Neuronal stem cell (in vitro differentiated cells): ENCODE measurements around the gene HAUS1.
"Not testable (repeated sequence)": the region's sequence is repeated elsewhere in the genome, so short reads cannot be mapped to it uniquely, and the experiment has no call there.

ENCODE experiments used
- DNase-seq: peaks from one replicate; pipeline ENCODE4 v3.0.0-alpha.2; 2013; ENCODE audit warnings: low spot score
- H2AFZ ChIP-seq: one replicate; pipeline ENCODE4 v1.6.1; 2013; ENCODE audit warnings: mild to moderate bottlenecking, low read length, inconsistent platforms
- H2AK5ac ChIP-seq: 2 replicates; pipeline ENCODE4 v1.6.1; 2013; ENCODE audit warnings: low read depth, mild to moderate bottlenecking, inconsistent platforms, low read length, moderate library complexity, mixed read lengths
- H2BK120ac ChIP-seq: 2 replicates; pipeline ENCODE4 v1.6.1; 2013; ENCODE audit warnings: low read depth, mild to moderate bottlenecking, inconsistent platforms, low read length, moderate library complexity, mixed read lengths
- H2BK12ac ChIP-seq: one replicate; pipeline ENCODE4 v1.6.1; 2013; ENCODE audit warnings: low read length, inconsistent platforms
- H2BK15ac ChIP-seq: 2 replicates; pipeline ENCODE4 v1.6.1; 2013; ENCODE audit warnings: mild to moderate bottlenecking, low read length, inconsistent platforms, mixed read lengths
- H2BK5ac ChIP-seq: one replicate; pipeline ENCODE4 v1.6.1; 2013; ENCODE audit warnings: inconsistent platforms, mild to moderate bottlenecking, low read length, moderate library complexity
- H3K14ac ChIP-seq: one replicate; pipeline ENCODE4 v1.6.1; 2013; ENCODE audit warnings: low read length, inconsistent platforms
- H3K18ac ChIP-seq: 2 replicates; pipeline ENCODE4 v1.6.1; 2013; ENCODE audit warnings: low read length, inconsistent platforms
- H3K23ac ChIP-seq: 2 replicates; pipeline ENCODE4 v1.6.1; 2013; ENCODE audit warnings: low read depth, mild to moderate bottlenecking, mixed read lengths, low read length, inconsistent platforms; ENCODE audit not compliant: poor library complexity
- H3K27ac ChIP-seq: replicated peaks from 3 replicates; pipeline ENCODE4 v1.5.1; 2013; ENCODE audit warnings: low read length, inconsistent platforms
- H3K27me3 ChIP-seq, 3 experiments: 2 replicates each; pipeline ENCODE4 v1.6.1; 2013; ENCODE audit warnings: low read length in 3 of 3, mild to moderate bottlenecking in 2 of 3, inconsistent platforms in 1 of 3, low read depth in 1 of 3, mixed read lengths in 1 of 3, moderate library complexity in 1 of 3; ENCODE audit not compliant: control insufficient read depth in 3 of 3, insufficient read depth in 3 of 3
- H3K36me3 ChIP-seq, 2 donors: replicated peaks in 1 of 2; 2 replicates each; pipeline ENCODE4 v1.6.1; 2013; ENCODE audit warnings: low read length in 2 of 2; ENCODE audit not compliant: control insufficient read depth in 2 of 2, insufficient read depth in 2 of 2
- H3K4ac ChIP-seq: 2 replicates; pipeline ENCODE4 v1.6.1; 2013; ENCODE audit warnings: inconsistent platforms, mild to moderate bottlenecking, low read length, moderate library complexity
- H3K4me1 ChIP-seq, 2 donors: 1 replicate in 1 of 2; 2 replicates in 1 of 2; pipeline ENCODE4 v1.6.1; 2013; ENCODE audit warnings: low read length in 2 of 2, low read depth in 1 of 2; ENCODE audit not compliant: control insufficient read depth in 2 of 2, insufficient read depth in 1 of 2
- H3K4me2 ChIP-seq: one replicate; pipeline ENCODE4 v1.6.1; 2013; ENCODE audit warnings: mild to moderate bottlenecking, low read length, inconsistent platforms; ENCODE audit not compliant: insufficient read depth, poor library complexity, severe bottlenecking
- H3K4me3 ChIP-seq, 2 donors: 2 replicates each; pipeline ENCODE4 v1.5.1; 2013; ENCODE audit warnings: low read length in 2 of 2, mild to moderate bottlenecking in 2 of 2, inconsistent platforms in 1 of 2, moderate library complexity in 1 of 2
- H3K79me1 ChIP-seq: one replicate; pipeline ENCODE4 v1.6.1; 2013; ENCODE audit warnings: low read depth, mild to moderate bottlenecking, inconsistent platforms, low read length, moderate library complexity
- H3K9ac ChIP-seq: one replicate; pipeline ENCODE4 v1.6.1; 2013; ENCODE audit warnings: mild to moderate bottlenecking, low read depth, low read length, inconsistent platforms; ENCODE audit not compliant: poor library complexity
- H3K9me3 ChIP-seq, 2 donors: replicated peaks in 1 of 2; 2 replicates each; pipeline versions ENCODE3 to v1.6.1; 2013; ENCODE audit warnings: low read length in 2 of 2, mild to moderate bottlenecking in 2 of 2, inconsistent platforms in 1 of 2, low read depth in 1 of 2, mixed read lengths in 1 of 2, moderate library complexity in 1 of 2; ENCODE audit not compliant: control insufficient read depth in 2 of 2, insufficient read depth in 1 of 2
- H4K8ac ChIP-seq: one replicate; pipeline ENCODE4 v1.6.1; 2013; ENCODE audit warnings: low read depth, mild to moderate bottlenecking, inconsistent platforms, low read length, moderate library complexity
- H4K91ac ChIP-seq: one replicate; pipeline ENCODE4 v1.6.1; 2013; ENCODE audit warnings: low read length, low read depth, mild to moderate bottlenecking, inconsistent platforms; ENCODE audit not compliant: poor library complexity
- WGBS, 2 donors: extraction: QIAGEN DNeasy Blood & Tissue Kit; methylation state at CpG; one replicate each; pipeline ENCODE4 v1.1.7; 2013; ENCODE audit warnings: missing lambda C conversion rate in 2 of 2, mixed read lengths in 1 of 2; ENCODE audit not compliant: insufficient read length in 2 of 2, insufficient replicate concordance in 1 of 2; ENCODE audit errors: extremely low coverage in 2 of 2; 5-methylcytosine and 5-hydroxymethylcytosine counted together

Gene HAUS1

GRCh38 chr18:46160050-46160798, 56.0 kb downstream of the HAUS1 start:
- Histone ChIP-seq H3K9me3 (no peaks in the 10 kb centered on the region), H3K23ac (no peak overlapping the region), H3K18ac (no peak overlapping the region), H3K4me1 (peaks cover 0 to 4% of the 10 kb centered on the region in 2 donors), H2BK120ac (no peak overlapping the region), H3K4me2 (no peak overlapping the region), H2AK5ac (no peak overlapping the region), H3K27me3 (no peaks in the 10 kb centered on the region), H4K8ac (no peak overlapping the region), H2BK5ac (no peak overlapping the region), H3K79me1 (no peaks in the 10 kb centered on the region), H2BK12ac (no peak overlapping the region), H2BK15ac (no peak overlapping the region), H3K4me3 (no peak overlapping the region), H3K9ac (no peak overlapping the region), H3K27ac (no peak overlapping the region), H2AFZ (no peak overlapping the region), H4K91ac (no peak overlapping the region), H3K14ac (no peak overlapping the region), H3K4ac (no peak overlapping the region), H3K36me3 (no peaks in the 10 kb centered on the region)
- WGBS, 2 donors: no CpG with 5 or more reads among the region's 4 CpGs
- no peak for DNase-seq

GRCh38 chr18:46160840-46161239, 56.7 kb downstream of the HAUS1 start:
- H2AFZ ChIP-seq, DNase-seq, H3K4me2 ChIP-seq, H3K23ac ChIP-seq, H3K27ac ChIP-seq, H3K14ac ChIP-seq, H3K36me3 ChIP-seq, H3K9me3 ChIP-seq, H2BK12ac ChIP-seq, H2BK15ac ChIP-seq, H2AK5ac ChIP-seq, H3K4ac ChIP-seq, H4K91ac ChIP-seq, H3K9ac ChIP-seq, H3K18ac ChIP-seq, H3K27me3 ChIP-seq, H2BK120ac ChIP-seq, H3K4me3 ChIP-seq, H3K79me1 ChIP-seq, H4K8ac ChIP-seq, H2BK5ac ChIP-seq, H3K4me1 ChIP-seq: not testable (repeated sequence)
- no CpG with 5 or more reads among the region's 5 CpGs for WGBS, 2 donors

- no CpG with 5 or more reads among the region's 6 CpGs for WGBS, 2 donors
Measured at GRCh38 chr18:46161703-46162396, 57.7 kb downstream of the HAUS1 start.

GRCh38 chr18:46163091-46163490, 58.9 kb downstream of the HAUS1 start:
- Histone ChIP-seq H3K14ac (no peak overlapping the region), H3K4me3 (no peak overlapping the region), H2BK120ac (no peak overlapping the region), H4K8ac (no peak overlapping the region), H3K27me3 (no peaks in the 10 kb centered on the region), H3K4me1 (peaks cover 0 to 4% of the 10 kb centered on the region in 2 donors), H3K23ac (no peak overlapping the region), H2BK15ac (no peak overlapping the region), H3K9ac (no peak overlapping the region), H2AK5ac (no peak overlapping the region), H4K91ac (no peak overlapping the region), H3K9me3 (peaks cover 0 to 1% of the 10 kb centered on the region in 2 donors), H2BK5ac (no peak overlapping the region), H2AFZ (no peak overlapping the region), H3K27ac (no peak overlapping the region), H3K4ac (no peak overlapping the region), H2BK12ac (no peak overlapping the region), H3K36me3 (no peaks in the 10 kb centered on the region), H3K79me1 (no peaks in the 10 kb centered on the region), H3K4me2 (no peak overlapping the region), H3K18ac (no peak overlapping the region)
- no peak for DNase-seq
- WGBS, 2 donors: no CpG with 5 or more reads among the region's 3 CpGs

More at GRCh38 chr18:46161703-46162396, 57.7 kb downstream of the HAUS1 start:
- Histone ChIP-seq H3K23ac (no peak overlapping the region), H3K9ac (no peak overlapping the region), H3K36me3 (no peaks in the 10 kb centered on the region), H3K18ac (no peak overlapping the region), H4K91ac (no peak overlapping the region), H3K27ac (no peak overlapping the region), H3K27me3 (no peaks in the 10 kb centered on the region), H2BK120ac (no peak overlapping the region), H3K14ac (no peak overlapping the region), H3K4me1 (peaks cover 0 to 4% of the 10 kb centered on the region in 2 donors), H2AK5ac (no peak overlapping the region), H3K9me3 (no peaks in the 10 kb centered on the region), H3K4ac (no peak overlapping the region), H2AFZ (no peak overlapping the region), H4K8ac (no peak overlapping the region), H2BK15ac (no peak overlapping the region), H3K79me1 (no peaks in the 10 kb centered on the region), H2BK12ac (no peak overlapping the region), H3K4me3 (no peak overlapping the region), H2BK5ac (no peak overlapping the region), H3K4me2 (no peak overlapping the region)
- no peak for DNase-seq
